Thyroid gland (tissue), 4 donors: Measurements from ENCODE around the gene FGF22. TPM values are rescaled to one million over a fixed set of nuclear protein-coding genes. Genes with fewer than 3 reads are reported as not detected.

Experiments used
- DNase-seq, 2 donors: peaks; one replicate each; pipeline ENCODE4 v3.0.0-alpha.2; 2019
- H3K27ac ChIP-seq, 3 donors: fragments of 200-600 bp; sonication (generic); 1 replicate in 2 of 3; 2 replicates in 1 of 3; pipeline ENCODE4 v1.5.1; 2016 to 2019; ENCODE audit warnings: mild to moderate bottlenecking in 1 of 3, moderate library complexity in 1 of 3
- H3K27me3 ChIP-seq: fragments of 200-600 bp; sonication (generic); one replicate; pipeline ENCODE4 v1.5.1; 2019
- H3K36me3 ChIP-seq, 2 donors: fragments of 200-600 bp; sonication (generic); one replicate each; pipeline ENCODE4 v1.5.1; 2016 to 2019
- H3K4me1 ChIP-seq, 2 donors: fragments of 200-600 bp; sonication (generic); one replicate each; pipeline ENCODE4 v1.5.1; 2017 to 2019
- H3K4me3 ChIP-seq, 3 donors: fragments of 200-600 bp; sonication (generic); replicated peaks in 1 of 3; 1 replicate in 2 of 3; 2 replicates in 1 of 3; pipeline ENCODE4 v1.5.1; 2016; ENCODE audit warnings: mild to moderate bottlenecking in 1 of 3
- H3K9me3 ChIP-seq: fragments of 200-600 bp; sonication (generic); one replicate; pipeline ENCODE4 v1.5.1; 2017
- CTCF ChIP-seq, 6 experiments: fragments of 200-600 bp in 3 of 6; fragments of 450-650 bp in 3 of 6; sonication (generic) in 3 of 6; IDR thresholded peaks; one replicate each; pipeline ENCODE4 v1.5.1; 2016 to 2019; ENCODE audit warnings: antibody characterized with exemption in 6 of 6, mild to moderate bottlenecking in 2 of 6, inconsistent platforms in 1 of 6, moderate library complexity in 1 of 6
- POLR2A ChIP-seq, 2 donors: fragments of 450-650 bp; IDR thresholded peaks; one replicate each; pipeline ENCODE4 v1.6.1; 2017; ENCODE audit warnings: antibody characterized with exemption in 2 of 2, mild to moderate bottlenecking in 2 of 2, moderate library complexity in 1 of 2
- WGBS, 2 donors: methylation state at CpG; one replicate each; pipeline ENCODE4 v1.1.5; 2017; 5-methylcytosine and 5-hydroxymethylcytosine counted together
- intact Hi-C: fragments of 100-400 bp; cut with DNase I; formaldehyde crosslinking; loops from one replicate; pipeline ENCODE4 v1.15.1; 2023
- total RNA-seq, 4 donors: library from RNA; depleted of rRNA; stranded (reverse); fragments of >200 nt; gene quantifications; one replicate each; pipeline ENCODE4 v1.2.3, GENCODE V29; 2016

The FGF22 gene
- total RNA-seq, 4 donors from 2014 or later: not detected

- no peak for TF ChIP-seq POLR2A (IDR thresholded peaks at IDR 0.05)
- TF ChIP-seq CTCF (IDR thresholded peaks at IDR 0.05): no peak
- H3K27me3 ChIP-seq: no peaks in the 10 kb centered on the region
- H3K27ac ChIP-seq: no peak overlapping the region
- peaks cover 20 to 30% of the 10 kb centered on the region in 2 donors for H3K4me1 ChIP-seq
- 87 to 94% methylated on average over 4 to 7 of the region's 19 CpGs for WGBS, 2 donors
- no peak overlapping the region for H3K4me3 ChIP-seq
- no peak for DNase-seq
- no peaks in the 10 kb centered on the region for H3K36me3 ChIP-seq
- intact Hi-C loops: no loop called here
- no peaks in the 10 kb centered on the region for H3K9me3 ChIP-seq
These were observed 17.9 kb downstream of the FGF22 start for GRCh38 chr19:657611-658010.

GRCh38 chr19:658059-658839 is 18.6 kb downstream of the FGF22 start:
- no peaks in the 10 kb centered on the region for H3K27me3 ChIP-seq
- no peaks in the 10 kb centered on the region for H3K9me3 ChIP-seq
- intact Hi-C loops: no loop called here
- no peak overlapping the region for H3K27ac ChIP-seq
- no peak for DNase-seq
- TF ChIP-seq CTCF (IDR thresholded peaks at IDR 0.05) (no peak), POLR2A (IDR thresholded peaks at IDR 0.05) (no peak)
- no peak overlapping the region for H3K4me3 ChIP-seq
- WGBS, 2 donors: 87 to 97% methylated on average over 11 to 21 of the region's 33 CpGs
- no peaks in the 10 kb centered on the region for H3K36me3 ChIP-seq
- H3K4me1 ChIP-seq: peaks cover 20 to 30% of the 10 kb centered on the region in 2 donors

GRCh38 chr19:658916-659839 is 19.5 kb downstream of the FGF22 start:
- Histone ChIP-seq H3K27me3 (no peaks in the 10 kb centered on the region), H3K27ac (no peak overlapping the region), H3K4me3 (no peak overlapping the region), H3K36me3 (no peaks in the 10 kb centered on the region), H3K4me1 (peaks cover 27 to 39% of the 10 kb centered on the region in 2 donors), H3K9me3 (no peaks in the 10 kb centered on the region)
- TF ChIP-seq CTCF (IDR thresholded peaks at IDR 0.05) (no peak), POLR2A (IDR thresholded peaks at IDR 0.05) (no peak)
- DNase-seq: no peak
- intact Hi-C loops: no loop called here
- 72 to 86% methylated on average over 10 to 23 of the region's 50 CpGs for WGBS, 2 donors

GRCh38 chr19:660793-661426 is 21.2 kb downstream of the FGF22 start:
- H3K4me3 ChIP-seq: peak overlapping the region in 1 of 3 donors; percentile 98
- H3K27ac ChIP-seq: peak overlapping the region in 2 of 3 donors; percentile 17 to 40
- 71 to 74% methylated on average over 5 to 17 of the region's 20 CpGs for WGBS, 2 donors
- no peaks in the 10 kb centered on the region for H3K27me3 ChIP-seq
- TF ChIP-seq CTCF (IDR thresholded peaks at IDR 0.05): no peak
- TF ChIP-seq POLR2A (IDR thresholded peaks at IDR 0.05): no peak
- H3K4me1 ChIP-seq: peaks cover 27 to 50% of the 10 kb centered on the region in 2 donors
- H3K36me3 ChIP-seq: no peaks in the 10 kb centered on the region
- DNase-seq: no peak
- intact Hi-C loops: no loop called here
- no peaks in the 10 kb centered on the region for H3K9me3 ChIP-seq
